ENCODE measurements around the gene ETV5. TPM values are rescaled to one million over a fixed set of nuclear protein-coding genes. Genes with fewer than 3 reads are reported as not detected.

ETV5 gene
- total RNA-seq, 1 donor from 2014 or later = 22.9 TPM

DNA sequence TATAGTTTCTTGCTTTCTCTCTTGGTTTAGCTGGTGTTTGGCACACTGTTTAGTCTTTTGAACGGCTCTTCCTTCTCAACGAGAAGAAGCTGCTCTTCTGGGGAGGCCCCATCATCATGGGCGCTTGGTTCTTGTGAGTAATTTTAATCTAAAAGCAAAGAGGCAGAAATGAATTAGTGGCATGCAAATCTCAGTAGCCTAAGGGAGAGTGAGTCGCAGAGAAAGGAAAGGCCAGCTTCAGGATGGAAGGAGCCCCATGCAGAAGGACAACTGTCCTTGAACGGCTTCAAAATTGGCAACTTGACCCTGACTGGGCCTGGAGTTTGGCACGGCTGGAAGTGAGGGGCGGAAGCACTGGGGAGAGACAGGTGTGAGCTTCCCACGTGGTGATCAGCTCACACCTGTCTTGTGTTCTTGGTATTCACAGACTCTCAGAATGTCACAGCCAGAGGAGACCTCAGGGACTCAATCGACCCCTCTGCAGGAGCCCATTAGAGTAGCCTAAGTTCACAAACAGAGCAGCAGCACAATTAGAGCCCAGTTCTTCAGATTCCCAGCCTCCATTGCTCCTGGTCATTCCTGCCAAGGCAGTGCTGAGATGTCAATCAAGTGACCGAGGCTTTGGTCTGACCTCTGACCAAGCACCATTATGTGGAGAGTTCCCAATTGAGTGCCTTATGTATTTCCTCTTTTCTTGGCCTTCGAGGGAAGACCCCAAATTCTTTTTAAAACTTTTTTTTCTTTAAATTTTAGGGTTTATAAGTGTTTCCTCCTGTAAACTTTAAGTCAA is 41.3 kb upstream of the ETV5 start:
- Mint-ChIP-seq H3K9me3 (ENCODE audit: low read depth) (no peaks in the 10 kb centered on the region), H3K4me3 (ENCODE audit: unreplicated experiment) (no peak overlapping the region), H3K27ac (ENCODE audit: unreplicated experiment) (no peak overlapping the region), H3K27me3 (ENCODE audit: low read depth) (peaks cover 18% of the 10 kb centered on the region), H3K4me1 (ENCODE audit: low read depth) (no peaks in the 10 kb centered on the region), H3K36me3 (ENCODE audit: low read depth) (peaks cover 6% of the 10 kb centered on the region)
- DNase-seq (ENCODE audit: low spot score) = no peak
- TF ChIP-seq, protein P1, sequence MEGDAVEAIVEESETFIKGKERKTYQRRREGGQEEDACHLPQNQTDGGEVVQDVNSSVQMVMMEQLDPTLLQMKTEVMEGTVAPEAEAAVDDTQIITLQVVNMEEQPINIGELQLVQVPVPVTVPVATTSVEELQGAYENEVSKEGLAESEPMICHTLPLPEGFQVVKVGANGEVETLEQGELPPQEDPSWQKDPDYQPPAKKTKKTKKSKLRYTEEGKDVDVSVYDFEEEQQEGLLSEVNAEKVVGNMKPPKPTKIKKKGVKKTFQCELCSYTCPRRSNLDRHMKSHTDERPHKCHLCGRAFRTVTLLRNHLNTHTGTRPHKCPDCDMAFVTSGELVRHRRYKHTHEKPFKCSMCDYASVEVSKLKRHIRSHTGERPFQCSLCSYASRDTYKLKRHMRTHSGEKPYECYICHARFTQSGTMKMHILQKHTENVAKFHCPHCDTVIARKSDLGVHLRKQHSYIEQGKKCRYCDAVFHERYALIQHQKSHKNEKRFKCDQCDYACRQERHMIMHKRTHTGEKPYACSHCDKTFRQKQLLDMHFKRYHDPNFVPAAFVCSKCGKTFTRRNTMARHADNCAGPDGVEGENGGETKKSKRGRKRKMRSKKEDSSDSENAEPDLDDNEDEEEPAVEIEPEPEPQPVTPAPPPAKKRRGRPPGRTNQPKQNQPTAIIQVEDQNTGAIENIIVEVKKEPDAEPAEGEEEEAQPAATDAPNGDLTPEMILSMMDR (IDR thresholded peaks at IDR 0.05) = no peak

DNA sequence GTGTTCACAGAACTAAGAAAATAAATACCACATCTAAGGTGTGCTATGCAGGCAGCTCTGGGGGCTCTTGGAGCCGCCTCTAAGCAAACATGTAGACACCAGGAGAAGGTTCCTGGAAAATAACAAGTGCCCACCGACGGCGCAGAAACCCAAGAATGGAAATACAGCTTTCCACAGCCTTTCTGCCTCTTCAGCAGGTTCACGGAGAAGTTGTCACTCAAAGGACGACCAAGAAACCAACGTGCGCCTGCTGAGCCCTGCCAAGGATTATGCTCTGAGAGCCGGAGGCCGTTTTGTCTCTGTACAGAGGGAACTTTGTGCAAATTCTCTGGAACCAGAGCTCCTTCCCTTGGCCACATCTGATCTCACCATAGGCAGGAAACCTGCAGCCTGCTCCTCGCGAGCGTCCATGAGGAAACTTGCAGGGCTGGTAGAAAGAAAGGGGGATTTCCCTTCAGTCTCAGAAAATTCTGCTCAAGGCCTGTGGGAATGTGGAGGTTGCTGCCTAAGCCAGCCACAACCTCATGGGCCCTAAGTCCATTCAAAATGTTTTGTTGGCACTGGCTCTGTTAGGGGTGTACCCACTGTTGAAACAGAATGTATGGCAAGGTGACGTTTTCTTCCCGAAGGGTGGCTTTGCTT is 40.6 kb upstream of the ETV5 start:
- no peaks in the 10 kb centered on the region for H3K9me3 Mint-ChIP-seq (ENCODE audit: low read depth)
- no peak overlapping the region for H3K4me3 Mint-ChIP-seq (ENCODE audit: unreplicated experiment)
- no peak for DNase-seq (ENCODE audit: low spot score)
- peaks cover 18% of the 10 kb centered on the region for H3K27me3 Mint-ChIP-seq (ENCODE audit: low read depth)
- no peaks in the 10 kb centered on the region for H3K4me1 Mint-ChIP-seq (ENCODE audit: low read depth)
- TF ChIP-seq, protein P1 (IDR thresholded peaks at IDR 0.05) = no peak
- peaks cover 6% of the 10 kb centered on the region for H3K36me3 Mint-ChIP-seq (ENCODE audit: low read depth)
- H3K27ac Mint-ChIP-seq (ENCODE audit: unreplicated experiment) = no peak overlapping the region

DNA sequence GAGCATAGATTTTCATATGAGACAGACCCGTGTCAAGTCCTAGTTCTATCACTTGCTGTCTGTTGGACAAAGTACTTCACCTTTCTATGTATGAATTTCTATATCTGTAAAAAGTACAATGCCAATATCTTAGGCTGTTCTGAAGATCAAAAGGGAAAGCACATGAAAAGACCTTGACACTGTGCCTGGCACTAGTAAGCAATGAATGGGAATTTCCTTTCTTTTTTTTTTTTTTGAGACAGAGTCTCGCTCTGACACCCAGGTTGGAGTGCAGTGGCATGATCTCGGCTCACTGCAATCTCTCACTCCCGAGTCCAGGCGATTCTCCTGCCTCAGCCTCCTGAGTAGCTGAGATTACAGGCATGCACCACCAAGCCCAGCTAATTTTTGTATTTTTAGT is 35.4 kb upstream of the ETV5 start:
- TF ChIP-seq, protein P1 (IDR thresholded peaks at IDR 0.05) = no peak
- Mint-ChIP-seq H3K27ac (ENCODE audit: unreplicated experiment) (no peak overlapping the region), H3K4me1 (ENCODE audit: low read depth) (peaks cover 3% of the 10 kb centered on the region)

DNA sequence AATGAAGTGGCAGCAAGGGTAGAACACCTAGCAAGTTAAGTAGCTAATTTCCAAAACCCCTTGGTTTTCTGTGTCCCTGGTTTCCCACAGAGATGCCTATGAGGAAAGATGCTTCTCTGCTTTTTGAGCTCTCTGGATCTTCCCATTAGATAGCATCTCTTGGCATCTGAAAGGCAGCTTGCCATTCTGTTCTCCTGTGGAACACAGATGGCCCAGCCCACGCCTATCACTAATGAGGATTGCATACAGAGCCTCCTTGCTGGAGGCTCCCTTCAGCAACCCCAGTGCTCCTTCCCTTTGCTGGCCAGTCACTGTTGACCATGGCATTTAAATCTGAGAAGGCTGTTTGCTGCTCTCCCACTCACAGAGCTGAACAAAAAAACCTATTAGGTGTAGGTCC is 34.4 kb upstream of the ETV5 start:
- TF ChIP-seq, protein P1 (IDR thresholded peaks at IDR 0.05) = no peak
- Mint-ChIP-seq H3K36me3 (ENCODE audit: low read depth) (no peaks in the 10 kb centered on the region), H3K27ac (ENCODE audit: unreplicated experiment) (no peak overlapping the region), H3K27me3 (ENCODE audit: low read depth) (peaks cover 9% of the 10 kb centered on the region), H3K4me3 (ENCODE audit: unreplicated experiment) (no peak overlapping the region), H3K4me1 (ENCODE audit: low read depth) (peaks cover 3% of the 10 kb centered on the region), H3K9me3 (ENCODE audit: low read depth) (no peaks in the 10 kb centered on the region)
- DNase-seq (ENCODE audit: low spot score) = no peak

More for the DNA sequence above, 35.4 kb upstream of the ETV5 start:
- Mint-ChIP-seq H3K9me3 (ENCODE audit: low read depth) (no peaks in the 10 kb centered on the region), H3K27me3 (ENCODE audit: low read depth) (peaks cover 9% of the 10 kb centered on the region), H3K36me3 (ENCODE audit: low read depth) (no peaks in the 10 kb centered on the region), H3K4me3 (ENCODE audit: unreplicated experiment) (no peak overlapping the region)
- DNase-seq (ENCODE audit: low spot score) = no peak

DNA sequence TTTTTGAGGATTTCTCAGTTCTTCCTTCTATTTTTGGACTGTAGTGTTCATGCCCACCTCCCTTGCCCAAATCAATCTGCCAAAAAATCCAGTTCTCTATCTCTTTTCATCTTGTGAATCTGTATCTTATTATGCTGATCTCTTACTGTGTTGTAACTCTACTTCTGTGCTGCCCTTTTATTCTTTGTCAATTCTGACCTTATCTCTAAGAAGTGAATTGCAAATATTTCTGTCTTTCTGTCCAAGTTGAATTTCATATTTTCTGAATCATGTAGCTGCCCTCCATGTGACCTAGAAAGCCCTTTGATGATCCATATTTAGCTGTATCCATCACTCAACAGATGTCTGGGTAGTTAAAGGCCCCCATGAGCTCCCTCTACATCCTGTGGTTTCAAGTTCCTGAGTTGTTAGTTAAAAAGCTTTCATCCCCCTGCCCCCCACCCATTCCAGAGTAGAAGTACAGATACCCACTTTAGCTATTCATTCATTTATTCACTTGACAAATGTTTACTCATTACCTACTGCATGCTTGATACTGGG is 33.6 kb upstream of the ETV5 start:
- Mint-ChIP-seq H3K36me3 (ENCODE audit: low read depth) (no peaks in the 10 kb centered on the region), H3K27ac (ENCODE audit: unreplicated experiment) (no peak overlapping the region), H3K27me3 (ENCODE audit: low read depth) (peaks cover 9% of the 10 kb centered on the region), H3K4me1 (ENCODE audit: low read depth) (peaks cover 3% of the 10 kb centered on the region), H3K9me3 (ENCODE audit: low read depth) (no peaks in the 10 kb centered on the region), H3K4me3 (ENCODE audit: unreplicated experiment) (no peak overlapping the region)
- TF ChIP-seq, protein P1 (IDR thresholded peaks at IDR 0.05) = no peak
- no peak for DNase-seq (ENCODE audit: low spot score)

Measured in chondrocyte (in vitro differentiated cells).